Upper lobe of left lung (tissue), 4 donors: Measurements from ENCODE around the gene SLC24A5.

Experiments used
- CTCF ChIP-seq, 6 experiments: fragments of 450-650 bp in 4 of 6; fragments of 200-600 bp in 2 of 6; sonication (generic) in 2 of 6; IDR thresholded peaks; one replicate each; pipeline ENCODE4 v1.5.1; 2016 to 2019; ENCODE audit warnings: antibody characterized with exemption in 6 of 6
- EP300 ChIP-seq, 4 donors: sonication (generic); formaldehyde crosslinking; IDR thresholded peaks; one replicate each; pipeline ENCODE4 v1.5.1; 2017; ENCODE audit warnings: antibody characterized with exemption in 4 of 4, control low read depth in 2 of 4

GRCh38 chr15:48145923-48146322, 25.1 kb downstream of the SLC24A5 start:
- no peak for TF ChIP-seq CTCF (IDR thresholded peaks at IDR 0.05)
- TF ChIP-seq EP300 (IDR thresholded peaks at IDR 0.05) = no peak
